HTR-8/SVneo (cell line): ENCODE data around the gene GON4L.
A peak's percentile ranks its signal among the peaks of the same experiment; 100 is the strongest.
"Not testable (repeated sequence)": the region's sequence is repeated elsewhere in the genome, so short reads cannot be mapped to it uniquely, and the experiment has no call there.

Experiments used
- DNase-seq: peaks from one replicate; pipeline ENCODE4 v3.0.0; 2011; ENCODE audit warnings: low spot score, mixed read lengths; ENCODE audit not compliant: insufficient read length
- FAIRE-seq: peaks from 2 replicates; lab custom pipeline; 2011; peaks lifted over from hg19 to GRCh38; lab: Jason Lieb, UNC

The GON4L gene

GRCh38 chr1:155833665-155834295, 23.2 kb downstream of the GON4L start:
- no peak for FAIRE-seq

GRCh38 chr1:155831279-155831976, 25.6 kb downstream of the GON4L start:
- no peak for FAIRE-seq
- DNase-seq: no peak

More at GRCh38 chr1:155833665-155834295, 23.2 kb downstream of the GON4L start:
- no peak for DNase-seq

- no peak for DNase-seq
- no peak for FAIRE-seq
Observed at GRCh38 chr1:155827450-155827849, 29.6 kb downstream of the GON4L start.

GRCh38 chr1:155816351-155816750, 40.7 kb downstream of the GON4L start:
- FAIRE-seq (no peak), DNase-seq (no peak)

GRCh38 chr1:155813672-155814071, 43.3 kb downstream of the GON4L start:
- no peak for FAIRE-seq
- no peak for DNase-seq

- DNase-seq (no peak), FAIRE-seq (no peak)
Observed at GRCh38 chr1:155812878-155813277, 44.1 kb downstream of the GON4L start.

- no peak for DNase-seq
Observed at GRCh38 chr1:155809088-155809487, 47.9 kb downstream of the GON4L start.

GRCh38 chr1:155801149-155801548, 55.9 kb downstream of the GON4L start:
- FAIRE-seq (no peak), DNase-seq (peak; percentile 32)

More at GRCh38 chr1:155809088-155809487, 47.9 kb downstream of the GON4L start:
- no peak for FAIRE-seq

GRCh38 chr1:155795618-155796017, 61.4 kb downstream of the GON4L start:
- not testable (repeated sequence) for DNase-seq, FAIRE-seq

- DNase-seq (no peak), FAIRE-seq (no peak)
Observed at GRCh38 chr1:155794605-155795245, 62.3 kb downstream of the GON4L start.

- FAIRE-seq: no peak
Observed at GRCh38 chr1:155793213-155793612, 63.8 kb downstream of the GON4L start.

GRCh38 chr1:155777582-155777981, 79.4 kb downstream of the GON4L start:
- DNase-seq (no peak), FAIRE-seq (no peak)

More at GRCh38 chr1:155793213-155793612, 63.8 kb downstream of the GON4L start:
- no peak for DNase-seq

GRCh38 chr1:155776414-155776813, 80.6 kb downstream of the GON4L start:
- FAIRE-seq: no peak

GRCh38 chr1:155773221-155773620, 83.8 kb downstream of the GON4L start:
- no peak for FAIRE-seq

More at GRCh38 chr1:155776414-155776813, 80.6 kb downstream of the GON4L start:
- DNase-seq: no peak

GRCh38 chr1:155769257-155769656, 87.8 kb downstream of the GON4L start:
- FAIRE-seq: no peak
- DNase-seq: no peak

More at GRCh38 chr1:155773221-155773620, 83.8 kb downstream of the GON4L start:
- DNase-seq: no peak

- not testable (repeated sequence) for DNase-seq, FAIRE-seq
Observed at GRCh38 chr1:155767399-155767989, 89.5 kb downstream of the GON4L start.

- not testable (repeated sequence) for FAIRE-seq, DNase-seq
Observed at GRCh38 chr1:155763989-155764388, 93.0 kb downstream of the GON4L start.

GRCh38 chr1:155763090-155763815, 93.8 kb downstream of the GON4L start:
- not testable (repeated sequence) for FAIRE-seq
- peak; percentile 13 for DNase-seq

- DNase-seq (no peak), FAIRE-seq (no peak)
Observed at GRCh38 chr1:155761736-155762405, 95.1 kb downstream of the GON4L start.
